Mesothelial cell of epicardium (in vitro differentiated cells): ENCODE data around the gene RNF220. TPM values are rescaled to one million over a fixed set of nuclear protein-coding genes. Genes with fewer than 3 reads are reported as not detected.

Experiments
- DNase-seq, 2 experiments: peaks; one replicate each; pipeline ENCODE4 v3.0.0; 2021; ENCODE audit warnings: low spot score in 2 of 2; ENCODE audit not compliant: unreplicated experiment in 2 of 2
- H3K27ac Mint-ChIP-seq: 2 replicates; pipeline ENCODE4 v1.8.0; 2021; ENCODE audit warnings: mixed read lengths
- H3K27me3 Mint-ChIP-seq: 2 replicates; pipeline ENCODE4 v1.8.0; 2021; ENCODE audit warnings: low read depth, mixed read lengths
- H3K36me3 Mint-ChIP-seq: 2 replicates; pipeline ENCODE4 v1.8.0; 2021; ENCODE audit warnings: mixed read lengths
- H3K4me1 Mint-ChIP-seq: 2 replicates; pipeline ENCODE4 v1.8.0; 2021; ENCODE audit warnings: mixed read lengths
- H3K4me3 Mint-ChIP-seq: 2 replicates; pipeline ENCODE4 v1.8.0; 2021; ENCODE audit warnings: mild to moderate bottlenecking, moderate library complexity, mixed read lengths
- H3K9me3 Mint-ChIP-seq: 2 replicates; pipeline ENCODE4 v1.8.0; 2021; ENCODE audit warnings: mixed read lengths
- CTCF ChIP-seq: fragments of 200-600 bp; sonication (generic); IDR thresholded peaks from one replicate; pipeline ENCODE4 v1.5.0; 2021; ENCODE audit warnings: antibody characterized with exemption; ENCODE audit not compliant: unreplicated experiment
- total RNA-seq: library from RNA; stranded (reverse); gene quantifications from 3 replicates; pipeline ENCODE4 v1.2.1, GENCODE V29; 2021

RNF220 gene
- total RNA-seq, 1 donor from 2014 or later, result 84.2 TPM

DNA sequence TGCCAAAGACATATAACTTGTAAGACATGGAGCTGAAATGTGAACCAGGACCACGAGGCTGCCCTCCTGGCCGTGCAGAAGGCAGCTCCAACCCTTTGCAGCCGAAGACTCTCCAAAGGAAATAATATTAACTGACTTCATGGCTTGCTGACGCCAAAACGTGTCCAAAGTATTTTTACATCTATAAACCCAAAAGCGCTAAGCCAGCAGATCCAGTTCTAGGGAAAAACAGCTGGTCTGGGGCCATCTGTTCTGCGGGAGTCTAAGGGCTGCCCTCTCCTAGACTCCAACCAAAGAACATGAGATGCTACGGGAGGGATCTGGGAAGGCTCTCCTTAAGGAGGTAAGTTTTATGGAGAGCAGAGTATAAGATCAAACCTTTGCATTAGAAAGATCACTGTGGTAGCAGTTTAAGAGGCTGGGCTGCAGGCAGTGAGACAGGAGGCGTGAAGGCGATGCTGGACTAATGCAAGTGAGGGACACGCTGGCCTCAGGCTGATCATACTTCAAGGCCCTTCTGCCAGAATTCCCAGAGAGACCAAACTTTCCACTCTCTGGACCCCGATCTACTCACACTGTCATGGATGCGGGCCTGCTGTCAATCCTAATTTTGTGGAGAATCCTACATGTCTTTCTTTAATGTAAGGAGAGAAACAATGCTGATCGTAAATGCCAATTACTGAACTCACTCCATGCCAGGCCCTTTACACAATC lies 268.1 kb downstream of the RNF220 start:
- TF ChIP-seq CTCF, result no peak
- H3K36me3 Mint-ChIP-seq, result peaks cover 3% of the 10 kb centered on the region
- peak overlapping the region; percentile 93 for H3K27ac Mint-ChIP-seq
- peak overlapping the region; percentile 86 for H3K4me3 Mint-ChIP-seq
- H3K9me3 Mint-ChIP-seq, result no peaks in the 10 kb centered on the region
- no peak for DNase-seq
- no peaks in the 10 kb centered on the region for H3K27me3 Mint-ChIP-seq
- peaks cover 27% of the 10 kb centered on the region for H3K4me1 Mint-ChIP-seq

GRCh38 chr1:44673675-44674112 lies 268.6 kb downstream of the RNF220 start:
- no peak for TF ChIP-seq CTCF
- no peak for DNase-seq
- H3K36me3 Mint-ChIP-seq, result peaks cover 3% of the 10 kb centered on the region
- no peaks in the 10 kb centered on the region for H3K27me3 Mint-ChIP-seq
- H3K9me3 Mint-ChIP-seq, result no peaks in the 10 kb centered on the region
- peak overlapping the region; percentile 93 for H3K27ac Mint-ChIP-seq
- H3K4me3 Mint-ChIP-seq, result peak overlapping the region; percentile 86
- peaks cover 27% of the 10 kb centered on the region for H3K4me1 Mint-ChIP-seq

GRCh38 chr1:44674113-44675000 lies 269.3 kb downstream of the RNF220 start, which contains the start of the genes ARMH1 and TMEM53:
ARMH1 (plus strand) TSS chr1:44674714; CDS start chr1:44689698, 14,984 bp downstream.
TMEM53 (minus strand) TSS chr1:44674481; CDS start chr1:44674391, 90 bp downstream.
- Mint-ChIP-seq H3K27ac (peak within 1 kb of the TSS; percentile 93), H3K27me3 (no peaks in the 10 kb centered on the region), H3K4me3 (peak within 1 kb of the TSS; percentile 86), H3K4me1 (peaks cover 27% of the 10 kb centered on the region), H3K9me3 (no peaks in the 10 kb centered on the region), H3K36me3 (peaks cover 3% of the 10 kb centered on the region)
- DNase-seq, result peak; percentile 96 to 97
- TF ChIP-seq CTCF, result no peak

GRCh38 chr1:44675186-44675585 lies 270.1 kb downstream of the RNF220 start:
- H3K9me3 Mint-ChIP-seq, result no peaks in the 10 kb centered on the region
- peaks cover 8% of the 10 kb centered on the region for H3K36me3 Mint-ChIP-seq
- peaks cover 27% of the 10 kb centered on the region for H3K4me1 Mint-ChIP-seq
- H3K27ac Mint-ChIP-seq, result peak overlapping the region; percentile 93
- DNase-seq, result no peak
- TF ChIP-seq CTCF, result no peak
- H3K4me3 Mint-ChIP-seq, result peak overlapping the region; percentile 86
- H3K27me3 Mint-ChIP-seq, result no peaks in the 10 kb centered on the region

DNA sequence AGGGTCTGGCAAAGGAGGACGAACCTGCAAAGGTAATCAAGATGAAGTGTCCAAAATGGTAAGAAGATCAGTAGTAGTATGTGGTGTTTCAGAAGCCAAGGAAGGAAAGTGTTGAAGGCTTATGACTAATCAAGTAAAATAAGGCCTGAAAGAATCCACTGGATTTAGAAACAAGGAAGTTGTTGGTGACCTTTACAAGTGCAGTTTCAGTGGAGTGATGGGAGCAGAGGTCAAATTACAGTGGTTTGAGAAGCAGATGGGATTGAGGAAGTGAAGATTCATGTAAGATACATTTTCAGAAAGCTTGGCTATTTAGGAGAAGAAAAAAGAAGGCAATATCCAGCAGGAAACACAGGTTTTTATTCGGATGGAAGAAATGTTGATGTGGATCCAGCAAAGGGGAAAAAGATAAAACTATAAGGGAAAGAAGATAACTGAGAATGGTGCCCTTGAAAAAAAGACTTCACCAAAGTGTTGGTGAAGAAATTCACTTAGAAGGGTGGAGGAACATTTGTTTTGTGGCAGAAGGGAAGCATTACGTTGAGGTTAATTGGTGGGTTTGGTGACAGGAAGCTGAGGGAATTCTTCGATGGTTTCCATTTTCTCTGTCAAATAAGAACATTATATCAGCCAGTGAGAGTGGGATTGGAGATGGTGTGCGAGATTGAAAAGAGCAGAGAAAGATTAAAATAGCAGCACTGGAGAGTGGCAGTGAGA lies 271.6 kb downstream of the RNF220 start:
- no peak for TF ChIP-seq CTCF
- no peak for DNase-seq
- no peak overlapping the region for H3K4me3 Mint-ChIP-seq

More for the DNA sequence above, 271.6 kb downstream of the RNF220 start:
- Mint-ChIP-seq H3K27me3 (no peaks in the 10 kb centered on the region), H3K9me3 (no peaks in the 10 kb centered on the region), H3K27ac (no peak overlapping the region), H3K4me1 (peaks cover 27% of the 10 kb centered on the region), H3K36me3 (peaks cover 10% of the 10 kb centered on the region)
